ENCODE measurements around the gene CEACAM8. TPM values are rescaled to one million over a fixed set of nuclear protein-coding genes. Genes with fewer than 3 reads are reported as not detected.

The CEACAM8 gene
- total RNA-seq, 1 experiment from 2014 or later = not detected

DNA sequence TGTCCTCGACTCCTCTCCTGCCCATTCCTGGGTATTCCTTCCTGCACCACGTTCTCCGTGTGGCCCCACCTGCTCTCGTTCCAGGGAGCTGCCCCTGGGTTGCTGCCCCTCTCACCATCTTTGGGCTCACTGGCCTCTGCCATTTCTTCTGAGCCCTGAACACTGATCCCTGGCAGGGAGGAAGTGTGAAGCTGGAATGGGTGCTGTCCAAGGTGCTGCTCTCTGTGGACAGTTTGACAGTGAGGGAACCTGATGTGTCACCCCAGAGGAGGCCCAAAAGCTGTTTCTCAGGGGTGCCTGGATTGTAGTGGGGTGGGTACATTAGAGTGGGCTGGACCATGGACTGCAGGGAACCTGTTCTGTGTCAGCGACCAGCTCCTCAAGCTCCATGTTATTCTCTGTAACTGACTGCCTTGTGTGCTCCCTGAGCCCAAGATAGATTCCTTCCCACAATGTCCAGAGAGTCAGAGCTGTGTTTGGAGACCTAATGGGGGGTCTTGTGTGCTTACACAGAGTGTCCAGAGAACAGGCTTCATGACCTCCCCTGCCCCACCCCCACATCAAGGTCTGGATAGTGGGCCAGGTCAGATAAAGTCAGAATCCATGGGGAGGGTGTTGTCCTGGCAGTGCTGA is 7.2 kb upstream of the CEACAM8 start:
- Histone ChIP-seq H3K36me3 (no peaks in the 10 kb centered on the region), H3K27ac (no peak overlapping the region), H3K4me1 (replicated peaks) (no peaks in the 10 kb centered on the region), H3K9me3 (replicated peaks) (no peaks in the 10 kb centered on the region), H3K27me3 (replicated peaks) (peaks cover 1% of the 10 kb centered on the region; the same call in 1 of the 2 replicates), H3K4me3 (no peak overlapping the region)
- no peak for DNase-seq (ENCODE audit: low read depth in 1 of 2, low spot score in 2 of 2)

- peak in 1 of 2 experiments; percentile 38 for DNase-seq (ENCODE audit: low read depth in 1 of 2, low spot score in 2 of 2)
These were observed 1.8 kb upstream of the CEACAM8 start for GRCh38 chr19:42596391-42597072.

DNA sequence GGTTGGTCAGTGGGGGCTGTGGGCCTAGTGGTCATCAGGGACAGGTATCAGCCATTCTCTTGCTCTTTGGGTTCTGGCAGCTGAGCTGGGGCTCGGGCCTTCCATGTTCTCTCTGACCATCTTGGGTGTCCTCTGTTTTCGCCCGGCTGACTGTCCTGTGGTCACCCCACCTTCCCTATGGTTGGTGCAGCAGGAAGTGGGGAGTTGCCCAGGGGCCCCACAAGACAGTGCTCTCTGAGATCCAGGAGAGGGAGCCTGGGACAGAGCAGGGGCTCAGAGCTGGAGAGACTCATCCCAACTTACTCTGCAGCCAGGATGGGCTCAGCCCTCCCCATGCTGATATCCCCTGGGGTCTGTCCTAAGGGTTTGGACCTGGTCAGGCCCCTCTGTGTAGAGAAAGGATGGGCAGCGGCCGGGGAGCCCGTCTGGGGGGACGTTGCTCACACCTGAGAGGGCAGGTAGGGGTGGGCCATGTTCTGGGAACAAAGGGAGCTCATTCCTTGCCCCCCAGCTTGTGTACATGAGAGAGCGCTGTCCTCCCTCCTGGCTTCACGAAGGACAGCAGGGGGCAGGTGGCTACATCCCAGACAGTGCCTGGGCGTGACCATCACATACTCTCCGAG is 937 bp upstream of the CEACAM8 start:
- no peak overlapping the region for H3K27ac ChIP-seq
- no peak overlapping the region for H3K4me3 ChIP-seq
- H3K4me1 ChIP-seq (replicated peaks) = no peaks in the 10 kb centered on the region
- no peaks in the 10 kb centered on the region for H3K36me3 ChIP-seq
- no peak for DNase-seq (ENCODE audit: low read depth in 1 of 2, low spot score in 2 of 2)
- no peaks in the 10 kb centered on the region for H3K9me3 ChIP-seq (replicated peaks)
- 0 out of 2 replicates have a peak, but pooled peaks cover 9% of the 10 kb centered on the region for H3K27me3 ChIP-seq (replicated peaks)

More at GRCh38 chr19:42596391-42597072, 1.8 kb upstream of the CEACAM8 start:
- H3K4me1 ChIP-seq (replicated peaks) = no peaks in the 10 kb centered on the region
- no peak overlapping the region for H3K4me3 ChIP-seq
- H3K36me3 ChIP-seq = no peaks in the 10 kb centered on the region
- no peaks in the 10 kb centered on the region for H3K9me3 ChIP-seq (replicated peaks)
- H3K27ac ChIP-seq = no peak overlapping the region
- 0 out of 2 replicates have a peak, but pooled peaks cover 9% of the 10 kb centered on the region for H3K27me3 ChIP-seq (replicated peaks)

DNA sequence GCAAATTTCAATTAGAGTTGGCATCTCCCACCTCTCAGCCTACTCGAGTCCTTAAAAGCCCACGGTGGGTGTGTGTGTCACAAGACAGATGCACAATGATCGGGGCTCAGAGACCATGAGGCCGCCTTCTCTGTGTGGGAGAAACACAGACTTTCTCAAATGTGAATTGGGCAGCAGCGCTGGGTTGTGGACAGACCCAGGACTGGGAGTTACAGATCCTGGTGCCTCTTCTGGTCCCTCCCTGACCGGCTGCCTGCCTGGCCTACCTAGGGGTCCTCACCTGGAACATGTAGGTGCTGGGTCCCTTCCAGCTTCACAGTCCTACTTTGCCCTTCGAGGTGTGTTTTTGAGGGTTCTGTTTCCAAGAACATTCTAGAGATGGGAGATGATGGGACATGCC is 4.9 kb downstream of the CEACAM8 start:
- peaks cover 16% of the 10 kb centered on the region for H3K27me3 ChIP-seq (replicated peaks)
- no peak overlapping the region for H3K27ac ChIP-seq
- no peak for DNase-seq (ENCODE audit: low read depth in 1 of 2, low spot score in 2 of 2)
- no peaks in the 10 kb centered on the region for H3K36me3 ChIP-seq
- no peaks in the 10 kb centered on the region for H3K9me3 ChIP-seq (replicated peaks)
- no peak overlapping the region for H3K4me3 ChIP-seq
- no peaks in the 10 kb centered on the region for H3K4me1 ChIP-seq (replicated peaks)

DNA sequence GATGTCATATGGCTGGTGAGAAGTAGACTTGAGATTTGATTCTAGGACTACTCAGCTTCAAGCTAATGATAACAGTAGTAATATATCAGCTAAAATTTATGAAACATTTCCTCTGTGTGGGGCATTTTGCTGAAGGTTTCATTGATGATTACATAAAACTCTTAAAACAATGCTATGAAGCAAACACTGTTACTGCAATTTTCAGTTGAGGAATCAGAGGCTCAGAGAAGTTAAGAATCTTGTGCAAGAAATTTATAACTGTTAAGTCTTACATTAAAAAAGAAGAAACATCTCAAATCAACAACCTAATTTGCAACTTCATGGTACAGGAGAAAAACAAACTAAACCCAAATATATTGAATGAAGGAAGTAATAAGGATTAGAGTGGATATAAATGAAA is 10.3 kb downstream of the CEACAM8 start:
- no peak overlapping the region for H3K4me3 ChIP-seq
- H3K27ac ChIP-seq = no peak overlapping the region
- no peaks in the 10 kb centered on the region for H3K4me1 ChIP-seq (replicated peaks)
- peaks cover 31% of the 10 kb centered on the region for H3K27me3 ChIP-seq (replicated peaks)
- H3K9me3 ChIP-seq (replicated peaks) = no peaks in the 10 kb centered on the region
- no peaks in the 10 kb centered on the region for H3K36me3 ChIP-seq
- no peak for DNase-seq (ENCODE audit: low read depth in 1 of 2, low spot score in 2 of 2)

DNA sequence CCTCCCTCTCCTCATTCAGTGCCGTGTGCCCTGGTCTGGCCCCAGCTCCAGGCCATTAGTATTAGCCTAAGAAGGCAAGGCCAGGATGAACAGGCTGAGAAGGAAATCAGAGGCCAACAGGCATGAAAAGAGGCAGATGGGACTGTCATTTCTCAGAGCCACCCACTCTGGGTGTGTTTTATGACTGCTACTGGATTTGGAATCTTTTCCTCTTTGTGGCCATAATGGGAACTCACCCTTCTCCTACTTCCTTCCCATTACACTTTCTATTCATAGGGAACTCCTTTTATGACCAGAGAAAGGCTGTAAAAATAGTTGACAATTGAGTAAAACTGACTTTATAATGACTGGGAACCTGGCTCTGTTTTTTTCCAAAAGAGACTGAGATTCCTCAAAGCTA is 17.7 kb downstream of the CEACAM8 start:
- no peak for DNase-seq (ENCODE audit: low read depth in 1 of 2, low spot score in 2 of 2)
- Histone ChIP-seq H3K9me3 (replicated peaks) (no peaks in the 10 kb centered on the region), H3K36me3 (no peaks in the 10 kb centered on the region)

DNA sequence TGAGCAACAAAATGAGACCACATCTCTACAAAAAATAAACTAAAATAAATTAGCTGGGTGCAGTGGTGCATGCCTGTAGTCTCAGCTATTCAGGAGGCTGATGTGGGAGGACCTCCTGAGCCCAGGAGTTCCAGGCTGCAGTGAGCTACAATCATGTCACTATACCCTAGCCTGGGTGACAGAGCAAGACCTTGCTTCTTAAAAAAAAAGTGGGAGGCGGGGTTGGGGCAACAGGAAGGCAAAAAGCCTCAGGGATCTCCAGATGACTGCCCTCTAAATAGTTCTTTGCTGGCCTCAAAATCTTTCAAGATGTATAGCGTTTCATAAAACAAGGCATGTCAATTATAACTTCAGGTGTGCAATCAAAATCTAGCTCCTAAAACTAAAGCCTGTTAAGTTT is 18.5 kb downstream of the CEACAM8 start:
- H3K27me3 ChIP-seq (replicated peaks) = peaks cover 37% of the 10 kb centered on the region
- DNase-seq (ENCODE audit: low read depth in 1 of 2, low spot score in 2 of 2) = no peak
- H3K27ac ChIP-seq = no peak overlapping the region
- no peaks in the 10 kb centered on the region for H3K9me3 ChIP-seq (replicated peaks)
- H3K4me3 ChIP-seq = no peak overlapping the region
- no peaks in the 10 kb centered on the region for H3K36me3 ChIP-seq
- H3K4me1 ChIP-seq (replicated peaks) = no peaks in the 10 kb centered on the region

More for the DNA sequence above, 17.7 kb downstream of the CEACAM8 start:
- Histone ChIP-seq H3K4me1 (replicated peaks) (no peaks in the 10 kb centered on the region), H3K4me3 (no peak overlapping the region), H3K27me3 (replicated peaks) (peaks cover 39% of the 10 kb centered on the region), H3K27ac (no peak overlapping the region)

DNA sequence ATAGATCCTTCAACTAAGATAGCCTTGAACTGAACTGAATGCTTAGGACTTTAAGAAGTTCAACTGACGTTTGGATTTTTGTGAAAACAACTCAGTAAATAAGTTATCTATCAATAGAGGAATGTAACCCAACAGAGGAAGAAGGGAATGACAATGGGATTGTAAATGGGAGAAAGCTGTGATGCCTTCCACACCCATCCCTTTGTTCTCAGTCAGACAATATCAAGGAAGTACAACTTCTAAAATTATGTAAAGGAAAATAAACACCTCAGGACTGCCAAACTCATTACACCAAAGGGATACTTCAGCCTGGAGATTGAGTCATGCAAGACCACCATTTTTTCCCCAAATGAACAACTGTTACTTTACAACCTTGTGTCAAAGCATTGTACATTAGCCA is 21.1 kb downstream of the CEACAM8 start:
- no peaks in the 10 kb centered on the region for H3K9me3 ChIP-seq (replicated peaks)
- DNase-seq (ENCODE audit: low read depth in 1 of 2, low spot score in 2 of 2) = no peak
- no peak overlapping the region for H3K27ac ChIP-seq
- H3K27me3 ChIP-seq (replicated peaks) = peaks cover 32% of the 10 kb centered on the region
- no peaks in the 10 kb centered on the region for H3K36me3 ChIP-seq
- H3K4me3 ChIP-seq = no peak overlapping the region
- H3K4me1 ChIP-seq (replicated peaks) = no peaks in the 10 kb centered on the region

DNA sequence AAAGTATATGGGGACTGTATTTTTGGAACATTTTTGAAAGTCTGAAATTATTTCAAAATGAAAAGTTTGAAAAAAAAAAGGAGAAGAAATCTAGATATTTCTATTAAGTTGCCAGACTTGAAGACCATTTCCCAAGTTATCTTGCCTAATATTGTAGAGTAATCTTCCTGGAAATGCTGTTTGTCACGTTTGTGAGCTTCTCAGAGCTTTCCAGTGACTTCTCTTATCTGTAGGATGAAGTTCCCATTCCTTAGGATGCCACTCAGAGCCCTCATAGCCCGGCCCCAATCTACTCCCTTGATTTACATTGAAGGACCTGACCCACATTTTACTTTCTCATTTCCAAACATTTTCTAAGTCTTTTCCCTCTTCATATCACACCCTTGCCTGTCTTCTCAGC is 23.6 kb downstream of the CEACAM8 start:
- H3K9me3 ChIP-seq (replicated peaks) = no peaks in the 10 kb centered on the region
- H3K4me3 ChIP-seq = no peak overlapping the region
- no peak for DNase-seq (ENCODE audit: low read depth in 1 of 2, low spot score in 2 of 2)
- no peaks in the 10 kb centered on the region for H3K36me3 ChIP-seq
- H3K4me1 ChIP-seq (replicated peaks) = no peaks in the 10 kb centered on the region
- H3K27ac ChIP-seq = no peak overlapping the region
- peaks cover 29% of the 10 kb centered on the region for H3K27me3 ChIP-seq (replicated peaks)

- no peaks in the 10 kb centered on the region for H3K9me3 ChIP-seq (replicated peaks)
- no peak for DNase-seq (ENCODE audit: low read depth in 1 of 2, low spot score in 2 of 2)
- no peaks in the 10 kb centered on the region for H3K36me3 ChIP-seq
- H3K4me3 ChIP-seq = no peak overlapping the region
- no peaks in the 10 kb centered on the region for H3K4me1 ChIP-seq (replicated peaks)
- peaks cover 23% of the 10 kb centered on the region for H3K27me3 ChIP-seq (replicated peaks)
- no peak overlapping the region for H3K27ac ChIP-seq
These were observed 25.5 kb downstream of the CEACAM8 start for GRCh38 chr19:42569193-42569592.

- Histone ChIP-seq H3K36me3 (no peaks in the 10 kb centered on the region), H3K4me3 (no peak overlapping the region), H3K4me1 (replicated peaks) (no peaks in the 10 kb centered on the region), H3K9me3 (replicated peaks) (no peaks in the 10 kb centered on the region), H3K27me3 (replicated peaks) (peaks cover 23% of the 10 kb centered on the region), H3K27ac (no peak overlapping the region)
- DNase-seq (ENCODE audit: low read depth in 1 of 2, low spot score in 2 of 2) = no peak
These were observed 26.7 kb downstream of the CEACAM8 start for GRCh38 chr19:42568006-42568405.

DNA sequence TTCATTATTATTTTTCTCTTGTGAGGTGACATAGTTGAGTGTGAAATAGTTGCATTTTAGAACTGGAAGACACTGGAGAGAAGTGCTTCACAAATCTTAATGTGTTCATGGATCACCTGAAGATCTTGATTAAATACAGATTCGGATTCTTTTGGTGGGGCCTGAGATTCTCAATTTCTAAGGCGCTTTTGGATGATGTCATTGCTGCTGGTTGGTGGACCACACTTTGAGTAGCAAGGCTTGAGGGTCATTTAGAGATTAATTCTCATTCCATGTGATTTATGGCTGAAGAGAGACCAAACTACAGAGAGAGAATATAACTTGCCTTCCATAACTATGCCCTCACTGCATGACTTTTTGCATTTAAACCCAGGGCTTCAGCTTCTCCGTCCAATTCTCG is 27.2 kb downstream of the CEACAM8 start:
- Histone ChIP-seq H3K4me3 (no peak overlapping the region), H3K27ac (no peak overlapping the region), H3K27me3 (replicated peaks) (peaks cover 23% of the 10 kb centered on the region), H3K36me3 (no peaks in the 10 kb centered on the region), H3K4me1 (replicated peaks) (no peaks in the 10 kb centered on the region), H3K9me3 (replicated peaks) (no peaks in the 10 kb centered on the region)
- no peak for DNase-seq (ENCODE audit: low read depth in 1 of 2, low spot score in 2 of 2)

DNA sequence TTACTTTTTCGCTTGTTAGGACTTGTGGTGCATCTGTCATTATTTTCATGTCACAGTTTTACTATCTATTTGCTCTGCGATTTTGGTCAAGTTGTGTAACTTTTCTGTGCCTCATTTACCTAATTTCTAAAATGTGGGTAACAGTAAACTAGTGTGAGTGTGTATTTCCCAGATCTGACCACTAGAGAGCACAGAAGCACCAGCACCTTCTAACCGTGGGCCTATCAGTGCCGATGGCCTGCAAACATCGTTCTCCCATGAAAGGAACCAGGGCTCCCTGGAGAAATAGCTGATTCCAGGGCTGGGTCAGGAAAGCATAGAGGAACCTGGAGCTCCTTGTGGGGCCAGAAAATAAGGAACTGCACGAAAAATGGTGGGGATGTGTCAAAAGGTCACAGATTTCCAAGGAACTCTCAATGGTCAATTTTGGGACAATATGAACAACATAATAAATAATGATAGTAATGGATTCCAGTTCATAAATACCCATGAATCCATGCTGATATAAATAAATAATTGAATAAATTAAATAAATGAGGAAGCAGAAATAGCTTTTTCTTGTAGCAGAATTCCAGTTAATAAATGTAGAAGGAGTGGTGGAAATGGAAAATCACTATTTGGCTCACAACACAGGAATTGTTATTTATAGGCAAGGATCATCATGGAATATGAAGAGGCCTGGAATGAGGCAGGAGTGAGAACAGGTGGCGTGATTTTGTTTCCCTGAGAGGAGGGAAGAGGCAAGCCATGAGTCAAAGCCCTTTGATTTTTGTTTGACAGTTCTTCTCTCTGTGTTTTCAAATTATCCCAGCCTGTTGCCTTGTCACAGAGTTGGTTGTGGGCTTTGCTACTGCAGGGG is 31.1 kb downstream of the CEACAM8 start:
- peaks cover 11% of the 10 kb centered on the region; the same call in 1 of the 2 replicates for H3K27me3 ChIP-seq (replicated peaks)
- no peak for DNase-seq (ENCODE audit: low read depth in 1 of 2, low spot score in 2 of 2)
- no peaks in the 10 kb centered on the region for H3K4me1 ChIP-seq (replicated peaks)
- no peaks in the 10 kb centered on the region for H3K9me3 ChIP-seq (replicated peaks)
- H3K36me3 ChIP-seq = no peaks in the 10 kb centered on the region
- no peak overlapping the region for H3K27ac ChIP-seq
- no peak overlapping the region for H3K4me3 ChIP-seq
